ENCODE results near the gene ACOX3. TPM values are rescaled to one million over a fixed set of nuclear protein-coding genes. Genes with fewer than 3 reads are reported as not detected.

Gene ACOX3
- total and polyA plus RNA-seq, 9 of the 15 experiments (the other 6 are each of a cell fraction or from before 2014, with no cell fraction given) = 0.68 to 7.3 (median 3.7) TPM

DNA sequence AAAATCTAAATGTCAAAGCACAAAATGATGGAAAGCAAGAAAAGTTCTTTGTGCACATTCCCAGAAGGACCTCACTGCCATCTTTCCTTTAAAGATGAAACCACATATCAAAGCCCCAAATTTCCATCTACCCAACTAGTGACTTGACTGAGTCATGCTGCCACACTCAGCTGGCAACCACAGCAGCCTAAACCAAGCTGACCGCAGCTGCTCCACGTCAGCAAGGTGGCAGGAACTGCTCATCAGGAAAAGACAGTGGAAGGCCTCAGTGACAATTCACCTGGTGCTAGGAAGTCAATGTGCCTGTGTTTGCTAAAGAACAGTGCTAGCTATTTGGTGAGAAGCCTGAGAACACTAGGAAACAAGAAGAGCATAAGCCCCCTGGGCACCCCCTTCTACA lies 26.1 kb downstream of the ACOX3 start:
- WGBS (ENCODE audit: insufficient coverage, low coverage, missing lambda C conversion rate) = 44% methylated on average over 2 of the region's 2 CpGs
- H3K79me2 ChIP-seq (ENCODE audit: control insufficient read depth, insufficient read depth, low read length) = no peaks in the 10 kb centered on the region
- BruUV-seq (replicated peaks) = no TSS peak
- intact Hi-C loops (cut with micrococcal nuclease) = no loop called here
- H3K27me3 ChIP-seq (ENCODE audit: control insufficient read depth in 2 of 2, insufficient read depth in 2 of 2, low read length in 2 of 2) = no peaks in the 10 kb centered on the region
- H3K9me1 ChIP-seq (ENCODE audit: control insufficient read depth, insufficient read depth, low read length) = peaks cover 7% of the 10 kb centered on the region
- in situ Hi-C loops (cut with MboI) = no loop called here
- ChIA-PET POLR2A (interaction anchor here (0.7 kb wide), 1 partner anchor 128 kb away, joined by 3 read pairs; no protein-coding TSS in a partner anchor), CTCF (ENCODE audit: low intra/inter-chr PET ratio) (no interaction called here)
- H2AFZ ChIP-seq (ENCODE audit: low read depth, low read length) = no peak overlapping the region
- H3K9ac ChIP-seq (ENCODE audit: insufficient read depth in 1 of 2, low read depth in 2 of 2, low read length in 2 of 2) = no peak overlapping the region
- H3K4me3 ChIP-seq = no peak overlapping the region
- no peak for TF ChIP-seq ASH1L (IDR thresholded peaks at IDR 0.05; ENCODE audit: borderline replicate concordance, low read depth, partially characterized antibody)
- TF ChIP-seq, protein P1, sequence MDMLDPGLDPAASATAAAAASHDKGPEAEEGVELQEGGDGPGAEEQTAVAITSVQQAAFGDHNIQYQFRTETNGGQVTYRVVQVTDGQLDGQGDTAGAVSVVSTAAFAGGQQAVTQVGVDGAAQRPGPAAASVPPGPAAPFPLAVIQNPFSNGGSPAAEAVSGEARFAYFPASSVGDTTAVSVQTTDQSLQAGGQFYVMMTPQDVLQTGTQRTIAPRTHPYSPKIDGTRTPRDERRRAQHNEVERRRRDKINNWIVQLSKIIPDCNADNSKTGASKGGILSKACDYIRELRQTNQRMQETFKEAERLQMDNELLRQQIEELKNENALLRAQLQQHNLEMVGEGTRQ (CRISPR knock-in tag; IDR thresholded peaks at IDR 0.05) = no peak
- TF ChIP-seq, protein P2, sequence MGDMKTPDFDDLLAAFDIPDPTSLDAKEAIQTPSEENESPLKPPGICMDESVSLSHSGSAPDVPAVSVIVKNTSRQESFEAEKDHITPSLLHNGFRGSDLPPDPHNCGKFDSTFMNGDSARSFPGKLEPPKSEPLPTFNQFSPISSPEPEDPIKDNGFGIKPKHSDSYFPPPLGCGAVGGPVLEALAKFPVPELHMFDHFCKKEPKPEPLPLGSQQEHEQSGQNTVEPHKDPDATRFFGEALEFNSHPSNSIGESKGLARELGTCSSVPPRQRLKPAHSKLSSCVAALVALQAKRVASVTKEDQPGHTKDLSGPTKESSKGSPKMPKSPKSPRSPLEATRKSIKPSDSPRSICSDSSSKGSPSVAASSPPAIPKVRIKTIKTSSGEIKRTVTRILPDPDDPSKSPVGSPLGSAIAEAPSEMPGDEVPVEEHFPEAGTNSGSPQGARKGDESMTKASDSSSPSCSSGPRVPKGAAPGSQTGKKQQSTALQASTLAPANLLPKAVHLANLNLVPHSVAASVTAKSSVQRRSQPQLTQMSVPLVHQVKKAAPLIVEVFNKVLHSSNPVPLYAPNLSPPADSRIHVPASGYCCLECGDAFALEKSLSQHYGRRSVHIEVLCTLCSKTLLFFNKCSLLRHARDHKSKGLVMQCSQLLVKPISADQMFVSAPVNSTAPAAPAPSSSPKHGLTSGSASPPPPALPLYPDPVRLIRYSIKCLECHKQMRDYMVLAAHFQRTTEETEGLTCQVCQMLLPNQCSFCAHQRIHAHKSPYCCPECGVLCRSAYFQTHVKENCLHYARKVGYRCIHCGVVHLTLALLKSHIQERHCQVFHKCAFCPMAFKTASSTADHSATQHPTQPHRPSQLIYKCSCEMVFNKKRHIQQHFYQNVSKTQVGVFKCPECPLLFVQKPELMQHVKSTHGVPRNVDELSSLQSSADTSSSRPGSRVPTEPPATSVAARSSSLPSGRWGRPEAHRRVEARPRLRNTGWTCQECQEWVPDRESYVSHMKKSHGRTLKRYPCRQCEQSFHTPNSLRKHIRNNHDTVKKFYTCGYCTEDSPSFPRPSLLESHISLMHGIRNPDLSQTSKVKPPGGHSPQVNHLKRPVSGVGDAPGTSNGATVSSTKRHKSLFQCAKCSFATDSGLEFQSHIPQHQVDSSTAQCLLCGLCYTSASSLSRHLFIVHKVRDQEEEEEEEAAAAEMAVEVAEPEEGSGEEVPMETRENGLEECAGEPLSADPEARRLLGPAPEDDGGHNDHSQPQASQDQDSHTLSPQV (IDR thresholded peaks at IDR 0.05) = no peak
- no peak for TF ChIP-seq ZNF212 (CRISPR knock-in tag; IDR thresholded peaks at IDR 0.05)
- TF ChIP-seq KDM1A (IDR thresholded peaks at IDR 0.05) = no peak
- TF ChIP-seq, protein P3, sequence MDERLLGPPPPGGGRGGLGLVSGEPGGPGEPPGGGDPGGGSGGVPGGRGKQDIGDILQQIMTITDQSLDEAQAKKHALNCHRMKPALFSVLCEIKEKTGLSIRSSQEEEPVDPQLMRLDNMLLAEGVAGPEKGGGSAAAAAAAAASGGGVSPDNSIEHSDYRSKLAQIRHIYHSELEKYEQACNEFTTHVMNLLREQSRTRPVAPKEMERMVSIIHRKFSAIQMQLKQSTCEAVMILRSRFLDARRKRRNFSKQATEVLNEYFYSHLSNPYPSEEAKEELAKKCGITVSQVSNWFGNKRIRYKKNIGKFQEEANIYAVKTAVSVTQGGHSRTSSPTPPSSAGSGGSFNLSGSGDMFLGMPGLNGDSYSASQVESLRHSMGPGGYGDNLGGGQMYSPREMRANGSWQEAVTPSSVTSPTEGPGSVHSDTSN (CRISPR knock-in tag; IDR thresholded peaks at IDR 0.05; ENCODE audit: low read depth) = no peak
- TF ChIP-seq, protein P3 (tag; conservative IDR thresholded peaks at IDR 0.05; ENCODE audit: low read depth) = no peak
- TF ChIP-seq DMBX1 (CRISPR knock-in tag; IDR thresholded peaks at IDR 0.05; ENCODE audit: borderline replicate concordance) = no peak
- TF ChIP-seq XRCC5 (IDR thresholded peaks at IDR 0.05; ENCODE audit: low read depth, low read length) = no peak
- TF ChIP-seq, protein P4, sequence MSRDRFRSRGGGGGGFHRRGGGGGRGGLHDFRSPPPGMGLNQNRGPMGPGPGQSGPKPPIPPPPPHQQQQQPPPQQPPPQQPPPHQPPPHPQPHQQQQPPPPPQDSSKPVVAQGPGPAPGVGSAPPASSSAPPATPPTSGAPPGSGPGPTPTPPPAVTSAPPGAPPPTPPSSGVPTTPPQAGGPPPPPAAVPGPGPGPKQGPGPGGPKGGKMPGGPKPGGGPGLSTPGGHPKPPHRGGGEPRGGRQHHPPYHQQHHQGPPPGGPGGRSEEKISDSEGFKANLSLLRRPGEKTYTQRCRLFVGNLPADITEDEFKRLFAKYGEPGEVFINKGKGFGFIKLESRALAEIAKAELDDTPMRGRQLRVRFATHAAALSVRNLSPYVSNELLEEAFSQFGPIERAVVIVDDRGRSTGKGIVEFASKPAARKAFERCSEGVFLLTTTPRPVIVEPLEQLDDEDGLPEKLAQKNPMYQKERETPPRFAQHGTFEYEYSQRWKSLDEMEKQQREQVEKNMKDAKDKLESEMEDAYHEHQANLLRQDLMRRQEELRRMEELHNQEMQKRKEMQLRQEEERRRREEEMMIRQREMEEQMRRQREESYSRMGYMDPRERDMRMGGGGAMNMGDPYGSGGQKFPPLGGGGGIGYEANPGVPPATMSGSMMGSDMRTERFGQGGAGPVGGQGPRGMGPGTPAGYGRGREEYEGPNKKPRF (IDR thresholded peaks at IDR 0.05; ENCODE audit: low read depth, low read length) = no peak
- no peak for TF ChIP-seq DIDO1 (tag; IDR thresholded peaks at IDR 0.05; ENCODE audit: low read depth)
- TF ChIP-seq THRAP3 (IDR thresholded peaks at IDR 0.05; ENCODE audit: borderline replicate concordance) = no peak
- H4K20me1 ChIP-seq (replicated peaks; ENCODE audit: control insufficient read depth, insufficient read depth, low read length) = peaks cover 5% of the 10 kb centered on the region; the same call in 1 of the 2 replicates
- FAIRE-seq = no peak
- peaks cover 16 to 30% of the 10 kb centered on the region in 2 experiments; a peak in 4 of 5 replicates for H3K4me1 ChIP-seq (replicated peaks in 1 of 2; ENCODE audit: control insufficient read depth in 2 of 2, insufficient read depth in 2 of 2, low read length in 2 of 2)
- no peak overlapping the region for H3K27ac ChIP-seq (ENCODE audit: extremely low read depth, low read depth, low read length)
- no peak for ATAC-seq
- no peaks in the 10 kb centered on the region for H3K9me3 ChIP-seq (replicated peaks; ENCODE audit: control insufficient read depth, insufficient read depth, low read depth, low read length)
- H3K4me2 ChIP-seq (ENCODE audit: insufficient read depth, low read length) = no peak overlapping the region
- peaks cover 3% of the 10 kb centered on the region; the same call in 1 of the 3 replicates for H3K36me3 ChIP-seq (ENCODE audit: control insufficient read depth, insufficient read depth, low read length)
- DNase-seq (ENCODE audit: extremely low read depth in 1 of 4, low spot score in 3 of 4) = no peak

Data from K562 (cell line).